H1 (cell line): ENCODE results near the gene RRAGB. TPM values are rescaled to one million over a fixed set of nuclear protein-coding genes. Genes with fewer than 3 reads are reported as not detected.
A peak's percentile ranks its signal among the peaks of the same experiment; 100 is the strongest.

ENCODE experiments used
- CTCF ChIA-PET: fragments of 300-600 bp; sonication (Branson Sonifier 250); formaldehyde crosslinking; loops from one replicate; lab custom pipeline; 2021; ENCODE audit not compliant: partially characterized antibody; lab: Charles Lee
- POLR2A ChIA-PET: fragments of 300-600 bp; sonication (Branson Sonifier 250); formaldehyde crosslinking; loops from one replicate; lab custom pipeline; 2021; ENCODE audit warnings: inconsistent platforms; ENCODE audit not compliant: partially characterized antibody; lab: Charles Lee
- DNase-seq, 2 experiments: peaks; one replicate each; pipeline versions ENCODE4 v3.0.0 to v3.0.0-alpha.2; 2010 to 2022; ENCODE audit warnings: low spot score in 2 of 2, low read depth in 1 of 2, mixed read lengths in 1 of 2
- FAIRE-seq: peaks from 2 replicates; lab custom pipeline; 2011; peaks lifted over from hg19 to GRCh38; lab: Jason Lieb, UNC
- H2AFZ ChIP-seq: 2 replicates; pipeline ENCODE4 v1.8.1; 2012; ENCODE audit warnings: low read length, inconsistent platforms
- H2AK5ac ChIP-seq: 2 replicates; pipeline ENCODE4 v1.6.1; 2013; ENCODE audit warnings: low read depth, low read length
- H2BK120ac ChIP-seq: replicated peaks from 2 replicates; pipeline ENCODE3; 2013; ENCODE audit warnings: low read depth, low read length, inconsistent platforms
- H2BK12ac ChIP-seq: 2 replicates; pipeline ENCODE4 v1.6.1; 2013; ENCODE audit warnings: low read depth, low read length
- H2BK15ac ChIP-seq: 2 replicates; pipeline ENCODE4 v1.6.1; 2013; ENCODE audit warnings: low read length
- H2BK20ac ChIP-seq: 2 replicates; pipeline ENCODE4 v1.6.1; 2013; ENCODE audit warnings: low read length
- H2BK5ac ChIP-seq: 2 replicates; pipeline ENCODE4 v1.6.1; 2013; ENCODE audit warnings: low read depth, low read length
- H3K14ac ChIP-seq: 2 replicates; pipeline ENCODE4 v1.6.1; 2013; ENCODE audit warnings: inconsistent platforms; ENCODE audit not compliant: insufficient read length
- H3K18ac ChIP-seq: 2 replicates; pipeline ENCODE4 v1.6.1; 2013; ENCODE audit warnings: low read length; ENCODE audit errors: extremely low read depth
- H3K23ac ChIP-seq: 2 replicates; pipeline ENCODE4 v1.6.1; 2013; ENCODE audit warnings: inconsistent platforms; ENCODE audit not compliant: insufficient read length
- H3K23me2 ChIP-seq: 2 replicates; pipeline ENCODE4 v1.6.1; 2013; ENCODE audit warnings: low read depth, low read length
- H3K27ac ChIP-seq: 2 replicates; pipeline ENCODE4 v1.6.1; 2011; ENCODE audit warnings: low read depth, low read length, inconsistent platforms
- H3K27me3 ChIP-seq, 4 experiments: replicated peaks in 1 of 4; 1 replicate in 1 of 4; 2 replicates in 3 of 4; pipeline versions ENCODE4 v1.6.1 to v1.8.1; 2011 to 2013; ENCODE audit warnings: low read length in 3 of 4, mild to moderate bottlenecking in 3 of 4, inconsistent platforms in 2 of 4, mixed read lengths in 2 of 4, moderate library complexity in 1 of 4; ENCODE audit not compliant: control insufficient read depth in 3 of 4, insufficient read depth in 3 of 4; ENCODE audit errors: extremely low read depth in 1 of 4
- H3K36me3 ChIP-seq, 4 experiments: 2 replicates each; pipeline versions ENCODE4 v1.6.1 to v1.8.1; 2011 to 2013; ENCODE audit warnings: mild to moderate bottlenecking in 4 of 4, low read length in 3 of 4, moderate library complexity in 2 of 4, control low read depth in 1 of 4, inconsistent platforms in 1 of 4; ENCODE audit not compliant: insufficient read depth in 4 of 4, control insufficient read depth in 2 of 4
- H3K4ac ChIP-seq: replicated peaks from 2 replicates; pipeline ENCODE3; 2013; ENCODE audit warnings: low read length, low read depth, mixed read lengths, inconsistent platforms; ENCODE audit not compliant: insufficient read length
- H3K4me1 ChIP-seq, 4 experiments: replicated peaks in 1 of 4; 1 replicate in 1 of 4; 2 replicates in 3 of 4; pipeline versions ENCODE4 v1.6.1 to v1.8.1; 2011 to 2013; ENCODE audit warnings: low read length in 3 of 4, inconsistent platforms in 2 of 4, mixed read lengths in 1 of 4; ENCODE audit not compliant: insufficient read depth in 4 of 4, control insufficient read depth in 3 of 4
- H3K4me2 ChIP-seq, 2 experiments: 2 replicates each; pipeline versions ENCODE4 v1.6.1 to v1.8.1; 2011 to 2013; ENCODE audit warnings: low read depth in 2 of 2, low read length in 2 of 2, control low read depth in 1 of 2, inconsistent platforms in 1 of 2, mild to moderate bottlenecking in 1 of 2; ENCODE audit not compliant: insufficient read depth in 1 of 2
- H3K4me3 ChIP-seq, 4 experiments: fragments of 200-600, 300-600 bp in 1 of 4; sonication (generic), shearing (Covaris generic), sonication (Bioruptor Twin) in 1 of 4; 2 replicates each; pipeline versions ENCODE4 v1.5.1 to v1.8.1; 2011 to 2016; ENCODE audit warnings: low read length in 4 of 4, low read depth in 3 of 4, control low read depth in 2 of 4, inconsistent platforms in 2 of 4, mild to moderate bottlenecking in 2 of 4, mixed read lengths in 1 of 4, moderate library complexity in 1 of 4; ENCODE audit not compliant: insufficient read depth in 2 of 4; ENCODE audit errors: extremely low read depth in 1 of 4
- H3K56ac ChIP-seq: replicated peaks from 2 replicates; pipeline ENCODE3; 2013; ENCODE audit warnings: low read depth, mild to moderate bottlenecking, mixed read lengths, low read length, inconsistent platforms; ENCODE audit not compliant: insufficient read length
- H3K79me1 ChIP-seq: 2 replicates; pipeline ENCODE4 v1.6.1; 2013; ENCODE audit warnings: low read depth, low read length, control low read depth
- H3K79me2 ChIP-seq, 2 experiments: 2 replicates each; pipeline versions ENCODE4 v1.6.1 to v1.8.1; 2012 to 2013; ENCODE audit warnings: low read length in 2 of 2, mild to moderate bottlenecking in 2 of 2, inconsistent platforms in 1 of 2; ENCODE audit not compliant: insufficient read depth in 2 of 2, control insufficient read depth in 1 of 2
- H3K9ac ChIP-seq, 4 experiments: replicated peaks in 1 of 4; 1 replicate in 1 of 4; 2 replicates in 3 of 4; pipeline versions ENCODE4 v1.6.1 to v1.8.1; 2011 to 2013; ENCODE audit warnings: low read depth in 3 of 4, low read length in 3 of 4, control low read depth in 2 of 4, mild to moderate bottlenecking in 2 of 4, moderate library complexity in 2 of 4, inconsistent platforms in 1 of 4; ENCODE audit errors: extremely low read depth in 1 of 4
- H3K9me3 ChIP-seq, 2 experiments: 2 replicates each; pipeline versions ENCODE4 v1.6.1 to v1.8.1; 2012 to 2013; ENCODE audit warnings: mild to moderate bottlenecking in 2 of 2, moderate library complexity in 2 of 2, control low read depth in 1 of 2, inconsistent platforms in 1 of 2, low read depth in 1 of 2, low read length in 1 of 2, mixed read lengths in 1 of 2; ENCODE audit not compliant: insufficient read depth in 2 of 2
- H4K20me1 ChIP-seq, 2 experiments: replicated peaks in 1 of 2; 2 replicates each; pipeline versions ENCODE3 to v1.8.1; 2011 to 2013; ENCODE audit warnings: inconsistent platforms in 2 of 2, low read length in 2 of 2, mild to moderate bottlenecking in 1 of 2; ENCODE audit not compliant: insufficient read depth in 2 of 2, control insufficient read depth in 1 of 2
- H4K5ac ChIP-seq: 2 replicates; pipeline ENCODE4 v1.6.1; 2013; ENCODE audit warnings: low read length, low read depth, mixed read lengths, inconsistent platforms; ENCODE audit not compliant: insufficient read length
- H4K8ac ChIP-seq: 2 replicates; pipeline ENCODE4 v1.8.0; 2013; ENCODE audit warnings: mild to moderate bottlenecking, moderate library complexity, low read length, inconsistent platforms; ENCODE audit not compliant: insufficient read depth; ENCODE audit errors: extremely low read depth
- H4K91ac ChIP-seq: replicated peaks from 2 replicates; pipeline ENCODE3; 2013; ENCODE audit warnings: low read length, mixed read lengths, inconsistent platforms; ENCODE audit not compliant: insufficient read length
- CBX5 ChIP-seq: fragments of 300-800, 300-1000 bp; sonication (generic); IDR thresholded peaks from 2 replicates; pipeline ENCODE4 v1.7.1; 2016; ENCODE audit warnings: antibody characterized with exemption, low read length, low read depth
- EGR1 ChIP-seq: IDR thresholded peaks from 2 replicates; pipeline ENCODE4 v1.6.1; 2011; ENCODE audit warnings: low read depth, low read length, borderline replicate concordance
- POU5F1 ChIP-seq: IDR thresholded peaks from 2 replicates; pipeline ENCODE4 v1.6.1; 2011; ENCODE audit warnings: low read depth, mild to moderate bottlenecking, low read length, moderate library complexity
- RAD21 ChIP-seq, 2 experiments: IDR thresholded peaks in 1 of 2; conservative IDR thresholded peaks in 1 of 2; 2 replicates each; pipeline ENCODE4 v1.6.1; 2011; ENCODE audit warnings: low read depth in 2 of 2, low read length in 2 of 2, improper control_type of control experiment in 1 of 2, inconsistent platforms in 1 of 2, mild to moderate bottlenecking in 1 of 2, moderate library complexity in 1 of 2
- WGBS, 2 experiments: shearing (Covaris generic) in 1 of 2; methylation state at CpG; one replicate each; pipeline versions ENCODE4 v1.1.6 to v1.1.7; 2013 to 2015; ENCODE audit warnings: low lambda C conversion rate in 2 of 2, mixed read lengths in 2 of 2, inconsistent platforms in 1 of 2, low coverage in 1 of 2, missing lambda C conversion rate in 1 of 2; ENCODE audit not compliant: insufficient replicate concordance in 2 of 2, insufficient coverage in 1 of 2, insufficient read length in 1 of 2; ENCODE audit errors: extremely low coverage in 1 of 2, missing lambda C conversion rate in 1 of 2; 5-methylcytosine and 5-hydroxymethylcytosine counted together
- polyA plus RNA-seq, 7 experiments: library from polyadenylated mRNA; depleted of rRNA in 3 of 7; stranded (reverse) in 5 of 7; unstranded in 2 of 7; fragments of >200 nt in 5 of 7; fragments of 200-250 nt in 2 of 7; gene quantifications; 1 replicate in 5 of 7; 2 replicates in 1 of 7; 4 replicates in 1 of 7; pipeline versions ENCODE4 v1.2.1 to v1.2.3, GENCODE V29; 2011 to 2013; ENCODE audit warnings: missing spikeins in 2 of 7, mixed read lengths in 2 of 7
- total RNA-seq: library from RNA; stranded (reverse); fragmentation: NEBNext Ultra II Directional; extraction: Animal tissue kit (Norgen Biotek cat#: 25700); gene quantifications from 2 replicates; pipeline ENCODE4 v1.2.1, GENCODE V29; 2021
- TF ChIP-seq, protein P1 (sequence below), 3 experiments: IDR thresholded peaks; 1 replicate in 2 of 3; 2 replicates in 1 of 3; pipeline versions ENCODE4 v1.5.1 to v1.6.1; 2011; ENCODE audit warnings: low read length in 3 of 3, mild to moderate bottlenecking in 3 of 3, inconsistent platforms in 2 of 3, low read depth in 1 of 3, moderate library complexity in 1 of 3; ENCODE audit not compliant: insufficient read depth in 1 of 3; ENCODE audit errors: control extremely low read depth in 1 of 3

Gene RRAGB
- total and polyA plus RNA-seq, 2 of the 8 experiments (the other 6 are each of a cell fraction or from before 2014, with no cell fraction given): 5.8 to 6.8 TPM

DNA sequence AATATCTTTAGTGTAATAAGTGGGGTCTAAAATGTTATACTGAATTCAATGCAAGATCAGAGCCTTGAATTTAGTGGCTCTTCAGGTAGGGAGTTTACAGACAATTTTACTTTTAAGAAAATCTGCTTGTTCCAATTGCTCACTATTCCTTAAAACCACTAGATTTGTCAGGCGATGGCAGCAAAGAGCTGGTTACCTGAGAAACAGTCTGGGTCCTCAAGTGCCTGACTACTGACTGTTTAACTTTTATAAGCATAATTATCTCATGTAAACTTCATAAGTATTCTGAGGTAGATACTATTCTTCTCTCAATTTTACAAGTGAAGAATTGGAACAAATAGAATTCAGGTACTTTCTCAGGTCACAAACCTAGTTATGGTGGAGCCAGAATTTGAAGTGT lies 84.3 kb downstream of the RRAGB start:
- Histone ChIP-seq H2BK120ac (no peak overlapping the region), H3K79me2 (no peaks in the 10 kb centered on the region), H2BK15ac (no peak overlapping the region), H2AK5ac (no peak overlapping the region), H3K23ac (no peak overlapping the region), H4K8ac (no peak overlapping the region), H2BK5ac (no peak overlapping the region), H3K23me2 (no peaks in the 10 kb centered on the region), H3K18ac (no peak overlapping the region), H3K4me3 (no peak overlapping the region), H3K4ac (no peak overlapping the region), H3K27ac (no peak overlapping the region), H3K4me1 (no peaks in the 10 kb centered on the region), H3K14ac (no peak overlapping the region), H3K56ac (no peak overlapping the region), H4K20me1 (no peaks in the 10 kb centered on the region), H3K36me3 (no peaks in the 10 kb centered on the region), H3K79me1 (no peaks in the 10 kb centered on the region), H4K5ac (no peak overlapping the region), H3K9me3 (no peaks in the 10 kb centered on the region), H4K91ac (no peak overlapping the region), H2AFZ (no peak overlapping the region), H2BK20ac (no peak overlapping the region), H3K4me2 (no peak overlapping the region), H2BK12ac (no peak overlapping the region), H3K9ac (no peak overlapping the region), H3K27me3 (no peaks in the 10 kb centered on the region)
- ChIA-PET POLR2A (no interaction called here), CTCF (interaction anchor here (0.9 to 1.8 kb wide), 4 partner anchors 14 to 446 kb away, joined by 3 to 7 read pairs (median 3); no protein-coding TSS in a partner anchor)
- no peak for TF ChIP-seq CBX5
- no peak for TF ChIP-seq EGR1
- TF ChIP-seq POU5F1: no peak
- peak; percentile 49 to 56 for TF ChIP-seq RAD21 (IDR thresholded peaks at IDR 0.05 in 1 of 2, conservative IDR thresholded peaks at IDR 0.05 in 1 of 2; ENCODE audit: low read depth in 2 of 2, low read length in 2 of 2)
- TF ChIP-seq, protein P1, sequence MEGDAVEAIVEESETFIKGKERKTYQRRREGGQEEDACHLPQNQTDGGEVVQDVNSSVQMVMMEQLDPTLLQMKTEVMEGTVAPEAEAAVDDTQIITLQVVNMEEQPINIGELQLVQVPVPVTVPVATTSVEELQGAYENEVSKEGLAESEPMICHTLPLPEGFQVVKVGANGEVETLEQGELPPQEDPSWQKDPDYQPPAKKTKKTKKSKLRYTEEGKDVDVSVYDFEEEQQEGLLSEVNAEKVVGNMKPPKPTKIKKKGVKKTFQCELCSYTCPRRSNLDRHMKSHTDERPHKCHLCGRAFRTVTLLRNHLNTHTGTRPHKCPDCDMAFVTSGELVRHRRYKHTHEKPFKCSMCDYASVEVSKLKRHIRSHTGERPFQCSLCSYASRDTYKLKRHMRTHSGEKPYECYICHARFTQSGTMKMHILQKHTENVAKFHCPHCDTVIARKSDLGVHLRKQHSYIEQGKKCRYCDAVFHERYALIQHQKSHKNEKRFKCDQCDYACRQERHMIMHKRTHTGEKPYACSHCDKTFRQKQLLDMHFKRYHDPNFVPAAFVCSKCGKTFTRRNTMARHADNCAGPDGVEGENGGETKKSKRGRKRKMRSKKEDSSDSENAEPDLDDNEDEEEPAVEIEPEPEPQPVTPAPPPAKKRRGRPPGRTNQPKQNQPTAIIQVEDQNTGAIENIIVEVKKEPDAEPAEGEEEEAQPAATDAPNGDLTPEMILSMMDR (IDR thresholded peaks at IDR 0.05; ENCODE audit: control extremely low read depth in 1 of 3, insufficient read depth in 1 of 3, low read depth in 1 of 3, low read length in 3 of 3): peak in 1 of 3 experiments; percentile 9; a peak in 1 of 4 replicates
- DNase-seq (no peak), FAIRE-seq (no peak)
- WGBS, 2 experiments: 71% methylated on average over 1 of the region's 1 CpG; no CpG with 5 or more reads in 1 of the 2 experiments
